NOMO-1 treated with dmso at 0.1 percent for 144 hours (cell line): ENCODE results near the gene RAPSN.

Experiments used
- DNase-seq: peaks from one replicate; lab custom pipeline; 2025; ENCODE audit not compliant: unreplicated experiment; lab: John Stamatoyannopoulos, UW

Gene RAPSN

DNA sequence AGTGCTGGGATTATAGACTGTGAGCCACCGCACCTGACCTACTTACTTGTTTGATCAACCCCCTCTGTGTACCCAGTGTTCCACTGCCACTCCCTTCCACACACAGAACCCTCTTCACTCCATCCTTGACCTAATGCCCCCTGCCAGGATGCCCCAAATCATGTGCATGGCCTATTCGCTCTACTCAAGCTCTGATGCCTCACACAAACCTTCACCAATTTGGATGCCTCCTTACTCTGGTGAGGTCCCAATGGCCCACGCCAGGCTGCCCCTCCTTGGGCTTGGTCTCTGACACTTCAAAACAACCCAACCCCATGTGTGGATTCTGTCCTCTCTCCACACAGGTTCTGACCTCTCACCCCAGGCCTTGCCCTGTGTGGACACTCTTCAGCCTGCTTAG, 13.2 kb downstream of the RAPSN start:
- no peak for DNase-seq

DNA sequence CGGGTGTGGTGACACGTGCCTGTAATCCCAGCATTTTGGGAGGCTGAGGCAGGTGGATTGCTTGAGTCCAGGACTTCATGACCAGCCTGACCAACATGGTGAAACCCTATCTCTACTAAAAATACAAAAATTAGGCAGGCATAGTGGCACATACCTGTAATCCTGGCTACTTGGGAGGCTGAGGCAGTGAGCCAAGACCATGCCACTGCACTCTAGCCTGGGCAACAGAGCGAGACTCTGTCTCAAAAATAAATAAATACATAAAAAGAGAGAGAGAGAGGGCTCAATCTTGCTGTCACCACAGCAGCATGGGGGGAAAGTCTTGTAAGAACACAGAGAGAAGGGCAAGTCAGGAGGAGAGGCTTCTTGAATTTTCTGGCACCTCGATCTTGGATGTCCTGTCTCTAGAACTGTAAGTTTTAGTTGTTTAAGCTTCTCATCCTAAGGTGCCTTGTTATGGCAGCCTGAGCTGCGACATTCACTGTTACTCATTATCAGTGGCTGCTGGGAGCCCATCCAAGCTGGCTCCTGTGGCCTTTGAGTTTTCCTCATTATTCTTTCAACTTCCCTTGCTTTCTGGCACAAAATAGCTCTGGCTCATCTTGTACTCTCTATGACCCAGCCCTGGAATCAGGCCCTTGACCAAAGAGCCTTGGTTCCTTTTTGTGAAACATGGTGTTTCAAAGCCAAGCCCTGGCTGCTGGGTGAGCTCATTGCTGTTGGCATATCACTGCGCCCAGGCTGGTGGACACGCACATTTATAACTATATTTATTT, 14.7 kb downstream of the RAPSN start:
- no peak for DNase-seq

DNA sequence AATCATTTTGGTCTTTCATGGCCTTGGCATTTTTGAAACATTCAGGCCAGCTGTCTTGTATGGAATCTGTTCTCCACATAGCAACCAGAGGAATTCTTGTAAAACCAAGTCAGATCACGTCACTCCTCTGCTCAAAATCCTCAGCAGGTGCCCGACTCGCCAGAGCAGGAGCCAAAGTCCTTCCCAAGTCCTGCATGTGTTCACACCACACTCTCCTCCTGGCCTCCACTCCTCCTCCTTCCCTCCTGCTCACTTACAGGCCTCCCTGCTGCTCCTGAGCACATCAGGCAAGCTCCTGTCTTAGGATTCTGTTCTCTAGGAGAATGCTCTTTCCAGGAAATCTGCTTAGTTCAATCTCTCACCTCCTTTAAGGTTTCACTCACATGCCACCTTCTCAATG, 15.8 kb downstream of the RAPSN start:
- DNase-seq = no peak

DNA sequence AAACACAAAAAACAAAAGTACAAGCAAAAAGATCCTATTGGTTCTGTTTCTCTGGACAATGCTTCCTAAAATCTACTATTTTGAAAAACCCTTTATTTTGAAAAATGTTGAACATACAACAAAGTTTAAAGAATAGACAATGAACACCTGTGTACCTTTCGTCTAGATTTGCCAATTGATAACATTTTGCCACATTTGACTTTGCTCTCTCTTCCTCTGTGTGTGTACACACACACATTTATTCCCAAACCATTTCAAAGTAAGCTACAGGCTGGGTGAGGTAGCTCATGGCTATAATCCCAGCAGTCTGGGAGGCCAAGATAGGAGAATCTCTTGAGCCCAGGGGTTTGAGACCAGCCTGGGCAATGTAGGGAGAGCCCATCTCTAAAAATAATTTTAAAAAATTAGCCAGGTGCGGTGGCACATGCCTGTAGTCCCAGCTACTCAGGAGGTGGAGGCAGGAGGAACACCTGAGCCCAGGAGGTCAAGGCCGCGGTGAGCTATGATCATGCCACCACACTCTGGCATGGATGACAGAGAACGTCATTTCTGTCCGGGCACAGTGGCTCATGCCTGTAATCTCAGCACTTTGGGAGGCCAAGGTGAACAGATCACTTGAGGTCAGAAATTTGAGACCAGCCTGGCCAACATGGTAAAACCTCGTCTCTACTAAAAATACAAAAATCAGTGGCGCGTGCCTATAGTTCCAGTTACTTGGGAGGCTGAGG, 17.4 kb downstream of the RAPSN start:
- DNase-seq = no peak

DNA sequence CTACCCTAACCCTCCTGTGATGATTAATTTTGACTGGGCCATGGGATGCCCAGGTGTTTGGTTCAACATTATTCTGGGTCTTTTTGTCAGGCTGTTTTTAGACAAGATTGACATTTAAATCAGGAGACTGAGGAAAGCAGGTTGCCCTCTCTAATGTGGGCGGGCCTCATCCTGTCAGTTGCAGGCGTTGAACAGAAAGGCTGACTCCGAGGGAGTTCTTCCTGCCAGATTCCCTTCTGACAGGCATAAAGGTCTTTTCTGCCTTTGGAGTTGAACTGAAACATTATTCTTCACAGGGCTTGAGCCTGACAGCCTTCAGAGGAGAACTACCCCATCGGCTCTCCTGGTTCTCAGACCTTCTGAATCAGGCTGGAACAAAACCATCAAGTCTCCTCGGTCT, 18.4 kb downstream of the RAPSN start:
- DNase-seq = no peak

DNA sequence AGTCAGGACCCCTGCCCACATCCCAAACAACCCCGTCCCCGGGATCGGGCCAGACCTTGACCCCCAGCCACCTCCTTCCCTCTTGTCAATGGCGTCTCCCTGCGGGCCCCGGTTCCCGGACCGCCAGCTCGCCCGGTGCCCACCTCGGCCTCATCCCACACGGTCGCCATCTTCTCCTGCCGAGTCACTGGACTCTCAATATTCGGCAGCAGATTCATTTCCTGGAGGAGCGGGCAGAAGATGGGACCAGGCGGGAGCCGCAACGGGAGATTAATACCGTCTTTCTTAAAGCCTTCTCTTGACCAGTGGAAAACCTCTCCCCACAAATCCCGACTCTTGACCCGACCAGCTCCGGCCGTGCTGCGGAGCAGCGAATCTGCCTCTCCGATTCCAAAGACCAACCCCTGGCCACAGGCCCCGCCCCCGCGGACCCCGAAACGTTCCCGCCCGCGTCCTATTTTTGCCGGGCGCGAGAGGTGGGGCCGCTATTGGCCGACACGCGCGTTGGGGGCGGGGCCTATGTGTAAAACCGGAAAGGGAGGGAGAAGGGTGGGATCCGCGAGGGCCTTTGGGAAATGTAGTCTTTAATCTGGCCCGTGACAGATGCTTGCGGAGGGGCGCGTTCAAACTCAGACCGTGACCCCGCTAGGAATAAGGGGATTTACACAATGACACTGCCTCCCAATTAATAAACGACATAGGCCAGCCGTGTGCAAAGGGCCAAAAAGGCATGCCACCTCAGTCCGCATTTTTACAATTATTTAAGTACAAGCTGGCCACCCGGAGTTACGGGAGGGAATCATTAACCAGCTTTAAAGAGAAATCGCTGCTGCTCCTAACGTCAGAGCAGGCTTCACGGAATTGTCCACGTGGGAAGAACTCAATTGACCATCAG, 22.6 kb downstream of the RAPSN start, which contains the start of gene PSMC3:
Gene PSMC3 (minus strand): TSS at position 378 of the 895 bp plus-strand sequence. CDS start 160 bp downstream, at position 218.
- peak; percentile 93 for DNase-seq

DNA sequence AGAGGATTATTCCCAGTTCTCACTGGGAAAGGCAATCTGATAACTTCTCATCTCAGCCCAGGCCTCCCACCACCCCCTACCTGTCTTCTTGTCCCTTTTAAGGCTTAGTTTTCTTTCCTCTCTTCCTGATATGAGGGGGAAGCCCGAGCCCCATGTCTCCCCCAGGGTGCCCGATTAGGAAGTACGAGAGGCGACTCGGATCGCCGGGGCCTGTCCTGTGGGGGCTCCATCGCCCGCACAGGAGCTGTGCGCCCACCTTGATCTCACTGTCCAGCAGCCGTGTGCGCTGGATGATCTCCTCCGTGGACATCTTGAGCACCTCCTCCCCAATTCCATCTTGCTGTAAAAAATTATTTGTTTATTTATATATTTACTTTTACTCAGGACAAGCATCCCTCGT, 23.3 kb downstream of the RAPSN start:
- DNase-seq = no peak

DNA sequence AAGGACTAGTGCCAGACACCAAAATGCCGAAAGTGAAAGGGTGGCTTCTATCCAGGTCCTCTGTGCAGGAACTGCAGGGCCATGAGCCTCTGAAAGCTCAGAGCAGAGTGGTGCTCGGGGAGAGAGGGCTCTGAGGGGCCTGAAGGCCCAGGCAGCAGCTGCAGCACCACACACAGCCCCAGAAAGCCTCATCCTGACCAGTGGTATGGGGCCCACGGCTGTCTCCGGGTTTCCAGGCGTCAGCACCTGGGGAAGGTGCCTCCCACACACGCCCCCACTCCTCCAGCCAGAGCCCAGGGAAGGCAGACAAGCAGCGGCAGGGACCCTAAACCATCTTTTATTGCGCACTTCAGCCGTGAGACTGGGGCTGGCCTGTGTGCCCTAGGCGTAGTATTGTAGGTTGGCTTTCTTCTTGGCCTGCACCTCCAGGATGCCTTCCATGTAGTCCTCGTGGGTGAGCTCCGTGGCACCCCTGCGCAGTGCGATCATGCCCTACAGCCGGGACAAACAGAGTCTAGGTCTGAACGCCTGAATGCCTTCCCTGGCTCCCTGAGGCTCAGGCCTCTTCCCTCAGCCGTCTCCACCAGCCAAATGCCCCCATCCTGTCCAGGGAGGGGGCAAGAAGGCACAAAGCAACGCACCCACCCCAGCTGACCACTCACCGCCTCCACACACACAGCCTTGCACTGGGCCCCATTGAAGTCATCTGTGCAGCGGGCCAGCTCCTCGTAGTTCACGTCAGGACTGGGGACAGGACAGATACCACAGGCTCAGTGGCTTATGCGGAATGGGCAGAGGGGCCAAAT, 30.3 kb downstream of the RAPSN start:
- no peak for DNase-seq

DNA sequence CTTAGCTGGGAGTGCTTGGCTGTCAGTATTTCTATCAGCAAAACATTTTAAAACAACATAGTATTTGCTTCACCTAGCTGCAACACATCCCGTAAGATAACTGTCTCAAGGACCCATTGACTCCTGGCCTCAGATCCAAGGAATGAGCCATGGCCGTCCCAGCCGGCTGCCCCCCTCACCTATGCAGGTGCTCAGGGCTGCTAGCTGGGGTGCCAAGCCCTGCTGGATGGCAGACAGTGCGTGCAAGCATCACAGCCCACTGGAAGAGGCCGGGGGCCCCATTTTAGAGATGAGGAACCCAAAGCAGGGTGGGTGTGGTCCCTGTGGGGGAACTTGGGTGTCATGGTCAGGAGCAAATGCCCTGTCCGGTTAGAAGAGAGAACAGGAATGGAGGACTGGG, 31.2 kb downstream of the RAPSN start:
- no peak for DNase-seq

DNA sequence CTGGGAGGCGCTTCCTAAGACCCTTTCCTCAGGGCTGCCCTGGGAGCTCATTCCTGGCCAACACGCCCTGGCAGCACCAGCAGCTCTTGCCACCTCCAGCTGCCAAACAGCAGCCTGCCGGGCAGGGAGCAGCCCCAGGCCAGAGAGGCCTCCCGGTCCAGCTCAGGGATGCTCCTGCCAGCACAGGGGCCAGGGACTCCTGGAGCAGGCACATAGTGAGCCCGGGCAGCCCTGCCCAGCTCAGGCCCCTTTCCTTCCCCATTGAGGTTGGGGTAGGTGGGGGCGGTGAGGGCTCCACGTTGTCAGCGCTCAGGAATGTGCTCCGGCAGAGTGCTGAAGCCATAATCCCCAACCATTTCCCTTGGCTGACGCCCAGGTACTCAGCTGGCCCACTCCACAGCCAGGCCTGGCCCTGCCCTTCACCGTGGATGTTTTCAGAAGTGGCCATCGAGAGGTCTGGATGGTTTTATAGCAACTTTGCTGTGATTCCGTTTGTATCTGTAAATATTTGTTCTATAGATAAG, 32.9 kb downstream of the RAPSN start:
- DNase-seq = no peak

DNA sequence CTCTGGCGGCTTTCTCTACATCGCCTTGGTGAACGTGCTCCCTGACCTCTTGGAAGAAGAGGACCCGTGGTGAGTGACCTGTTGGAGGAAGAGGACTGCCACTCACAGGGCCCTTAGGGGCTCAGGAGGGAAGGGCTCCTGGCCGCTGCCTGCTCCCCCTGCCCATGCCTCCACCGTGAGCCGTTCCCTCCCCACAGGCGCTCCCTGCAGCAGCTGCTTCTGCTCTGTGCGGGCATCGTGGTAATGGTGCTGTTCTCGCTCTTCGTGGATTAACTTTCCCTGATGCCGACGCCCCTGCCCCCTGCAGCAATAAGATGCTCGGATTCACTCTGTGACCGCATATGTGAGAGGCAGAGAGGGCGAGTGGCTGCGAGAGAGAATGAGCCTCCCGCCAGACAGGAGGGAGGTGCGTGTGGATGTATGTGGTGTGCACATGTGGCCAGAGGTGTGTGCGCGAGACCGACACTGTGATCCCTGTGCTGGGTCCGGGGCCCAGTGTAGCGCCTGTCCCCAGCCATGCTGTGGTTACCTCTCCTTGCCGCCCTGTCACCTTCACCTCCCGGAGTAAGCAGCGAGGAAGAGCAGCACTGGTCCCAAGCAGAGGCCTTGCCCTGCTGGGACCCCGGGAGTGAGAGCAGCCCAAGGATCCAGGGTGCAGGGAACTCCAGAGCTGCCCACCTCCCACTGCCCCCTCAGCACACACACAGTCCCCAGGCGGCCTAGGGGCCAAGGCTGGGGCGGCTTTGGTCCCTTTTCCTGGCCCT, 33.7 kb downstream of the RAPSN start:
- no peak for DNase-seq

DNA sequence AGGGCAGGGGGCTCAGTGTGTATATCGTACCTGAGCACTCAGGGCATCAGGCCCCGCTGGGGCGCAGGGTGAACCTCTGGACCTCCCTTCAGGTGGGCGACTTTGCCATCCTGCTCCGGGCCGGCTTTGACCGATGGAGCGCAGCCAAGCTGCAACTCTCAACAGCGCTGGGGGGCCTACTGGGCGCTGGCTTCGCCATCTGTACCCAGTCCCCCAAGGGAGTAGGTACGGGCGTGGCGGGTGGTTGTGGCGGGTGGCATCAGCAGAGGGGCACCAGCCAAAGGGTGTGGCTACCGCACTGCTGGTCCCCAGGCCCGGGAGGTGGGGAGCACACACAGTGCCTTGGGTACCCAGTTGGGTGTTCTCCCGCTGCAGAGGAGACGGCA, 34.3 kb downstream of the RAPSN start:
- no peak for DNase-seq

DNA sequence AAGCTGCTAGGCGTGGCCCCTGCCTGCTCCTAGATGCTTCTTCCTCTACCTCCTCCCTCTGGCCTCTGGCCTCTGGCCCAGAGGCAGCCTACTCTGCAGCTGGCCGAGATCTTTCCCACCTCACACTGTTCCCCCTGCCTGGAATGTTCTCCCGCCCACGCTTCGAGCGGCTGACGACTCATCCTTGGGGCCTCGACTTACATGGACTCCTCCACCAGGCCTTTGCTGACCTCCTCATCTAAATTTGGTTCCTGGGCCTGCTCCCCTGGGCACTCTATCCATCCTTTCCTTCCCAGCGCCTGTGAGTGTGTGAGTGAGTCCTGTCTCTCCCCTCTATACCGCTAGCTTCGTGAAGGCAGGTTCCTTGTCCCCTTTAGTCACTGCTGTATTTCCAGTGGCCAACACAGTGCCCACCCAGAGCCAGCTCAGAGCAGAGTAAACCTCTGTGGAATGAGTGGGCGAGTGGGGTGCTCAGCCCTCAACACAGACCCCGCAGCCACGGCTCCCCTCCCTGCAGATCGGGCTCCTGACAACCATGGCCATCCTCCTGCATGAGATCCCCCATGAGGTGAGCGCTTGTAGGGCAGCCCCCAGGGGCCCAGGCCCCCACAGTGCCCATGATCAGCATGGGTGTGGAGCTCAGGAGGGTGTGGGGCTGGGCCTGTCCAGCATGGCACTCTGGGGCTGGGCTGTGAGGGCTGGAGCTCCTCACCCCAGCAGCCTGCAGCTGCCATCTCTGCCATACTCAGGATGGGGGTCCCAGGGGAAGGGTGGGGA, 34.8 kb downstream of the RAPSN start:
- no peak for DNase-seq

DNA sequence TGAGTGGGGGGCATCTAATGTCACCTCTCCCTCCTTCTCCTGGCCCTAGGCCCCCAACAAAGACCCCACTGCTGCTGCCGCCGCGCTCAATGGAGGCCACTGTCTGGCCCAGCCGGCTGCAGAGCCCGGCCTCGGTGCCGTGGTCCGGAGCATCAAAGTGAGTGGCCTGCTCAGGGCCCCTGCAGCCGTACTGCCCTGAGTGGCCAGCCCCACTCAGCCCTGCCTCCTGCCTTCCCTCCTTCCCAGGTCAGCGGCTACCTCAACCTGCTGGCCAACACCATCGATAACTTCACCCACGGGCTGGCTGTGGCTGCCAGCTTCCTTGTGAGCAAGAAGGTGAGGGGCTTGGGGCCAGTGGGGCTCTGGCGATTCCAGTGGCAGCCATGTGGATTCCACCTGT, 35.6 kb downstream of the RAPSN start:
- no peak for DNase-seq

DNA sequence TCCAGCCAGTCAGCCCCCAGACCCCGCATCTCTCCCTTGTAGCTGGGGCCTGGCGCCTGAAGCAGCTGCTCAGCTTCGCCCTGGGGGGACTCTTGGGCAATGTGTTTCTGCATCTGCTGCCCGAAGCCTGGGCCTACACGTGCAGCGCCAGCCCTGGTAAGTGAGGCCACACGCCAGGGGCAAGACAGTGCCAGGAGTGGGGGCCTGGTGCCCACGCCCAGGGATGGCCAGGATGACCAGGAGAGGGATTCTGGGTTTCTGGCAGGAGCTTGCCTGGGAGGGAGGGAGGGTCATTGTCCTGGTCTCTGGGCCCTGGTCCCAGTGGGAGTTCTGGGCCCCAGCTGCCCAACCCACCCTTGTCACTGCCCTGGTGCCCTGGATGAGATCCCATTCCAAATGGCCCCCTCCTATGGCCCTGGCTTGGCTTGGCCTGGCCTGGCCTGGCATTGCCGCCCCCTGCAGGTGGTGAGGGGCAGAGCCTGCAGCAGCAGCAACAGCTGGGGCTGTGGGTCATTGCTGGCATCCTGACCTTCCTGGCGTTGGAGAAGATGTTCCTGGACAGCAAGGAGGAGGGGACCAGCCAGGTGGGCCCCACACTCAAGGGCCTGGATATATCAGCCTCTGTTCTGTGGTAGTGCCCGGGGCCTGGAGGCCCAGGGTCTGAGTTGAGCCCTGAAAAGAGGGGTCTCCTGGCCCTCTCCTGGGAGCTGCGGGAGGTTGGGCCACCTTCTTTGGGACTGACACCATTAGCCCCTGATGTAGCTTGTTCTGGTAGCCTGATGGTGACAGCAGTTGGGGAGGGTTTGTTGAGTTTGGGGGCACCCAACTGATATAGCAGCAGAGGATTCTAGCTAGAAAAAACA, 36.8 kb downstream of the RAPSN start:
- no peak for DNase-seq

DNA sequence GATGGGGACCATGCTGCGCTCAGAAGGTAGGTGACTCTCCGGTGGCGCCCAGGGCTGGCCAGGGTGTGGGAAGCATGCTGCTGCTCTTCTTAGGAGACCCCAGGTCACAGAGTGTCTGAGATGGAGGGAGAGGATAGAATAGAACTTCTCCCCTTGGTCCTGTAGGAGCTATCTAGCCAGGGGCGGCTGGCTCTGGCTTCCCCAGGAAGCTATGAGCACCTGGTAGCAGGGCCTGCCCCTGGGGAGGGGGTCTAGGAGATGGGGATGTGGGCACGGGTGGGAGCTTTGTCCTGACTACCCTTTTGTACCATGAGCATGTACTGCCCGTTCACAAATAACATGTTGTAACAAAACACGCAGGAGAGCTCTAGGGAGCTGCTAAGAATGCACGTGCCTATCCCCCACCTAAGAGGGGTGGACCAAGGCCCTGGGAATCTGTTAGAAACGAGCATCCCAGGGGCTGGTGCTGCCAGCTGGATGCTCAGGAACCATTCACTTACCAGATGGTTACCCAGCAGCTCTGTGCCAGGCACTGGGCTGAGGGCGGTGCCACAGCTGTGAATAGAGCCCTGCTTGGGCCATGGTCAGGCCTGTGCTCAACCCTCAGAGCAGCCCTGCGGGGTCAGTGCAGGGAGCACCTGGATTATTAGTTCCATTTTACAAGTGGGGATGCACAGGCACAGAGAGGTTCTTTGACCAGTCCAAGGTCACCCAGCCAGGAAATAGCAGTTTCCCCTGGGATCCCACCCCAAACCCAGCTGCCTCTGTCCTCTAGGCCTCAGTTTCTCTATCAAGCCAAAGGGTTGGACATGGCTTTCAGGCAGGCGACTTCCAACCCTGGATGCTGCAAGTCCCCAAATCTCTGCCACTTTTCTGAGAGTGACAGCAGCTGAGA, 38.3 kb downstream of the RAPSN start:
- no peak for DNase-seq
